ENCODE data around the gene STX8.

The STX8 gene

DNA sequence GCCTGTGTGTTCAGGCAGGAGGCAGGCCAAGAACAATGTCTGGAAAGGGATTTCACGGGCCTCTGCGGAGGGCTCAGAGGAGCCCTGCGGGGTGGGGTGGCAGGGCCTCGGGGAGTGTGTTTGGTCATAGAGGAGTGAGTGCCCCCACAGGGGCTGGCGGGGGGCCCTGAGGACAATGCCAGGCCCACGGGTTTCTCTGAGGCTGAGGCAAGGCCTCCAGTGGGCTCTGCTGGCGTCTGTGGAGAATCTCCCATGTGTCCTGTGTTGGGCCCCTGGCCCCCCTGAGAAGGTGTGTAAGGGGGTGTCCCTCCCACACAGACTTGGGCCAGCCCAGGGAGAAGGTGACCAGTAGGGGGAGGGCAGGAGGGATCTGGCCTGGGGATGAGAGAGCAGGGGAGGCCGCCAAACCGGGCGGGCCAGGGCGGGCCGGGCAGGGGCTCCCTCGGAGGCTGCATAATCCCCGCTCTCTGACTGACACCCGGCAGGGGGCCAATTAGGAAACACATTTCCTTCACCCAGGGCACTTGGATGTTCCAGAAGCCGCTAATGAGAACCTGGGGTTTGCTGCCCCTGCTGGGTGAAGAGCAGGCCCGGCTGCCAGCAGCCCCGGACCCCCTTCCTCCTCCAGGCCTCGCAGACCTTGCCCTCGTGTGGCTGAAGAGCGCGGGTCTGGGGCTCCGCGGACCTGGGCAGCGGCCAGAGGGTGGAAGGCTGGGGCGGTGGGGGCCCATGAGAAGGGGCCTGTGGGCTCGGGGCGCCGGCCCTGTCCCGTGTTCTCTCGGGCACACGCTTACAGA lies 350.1 kb downstream of the STX8 start:
- DNase-seq (ENCODE audit: low read depth), result no peak

DNA sequence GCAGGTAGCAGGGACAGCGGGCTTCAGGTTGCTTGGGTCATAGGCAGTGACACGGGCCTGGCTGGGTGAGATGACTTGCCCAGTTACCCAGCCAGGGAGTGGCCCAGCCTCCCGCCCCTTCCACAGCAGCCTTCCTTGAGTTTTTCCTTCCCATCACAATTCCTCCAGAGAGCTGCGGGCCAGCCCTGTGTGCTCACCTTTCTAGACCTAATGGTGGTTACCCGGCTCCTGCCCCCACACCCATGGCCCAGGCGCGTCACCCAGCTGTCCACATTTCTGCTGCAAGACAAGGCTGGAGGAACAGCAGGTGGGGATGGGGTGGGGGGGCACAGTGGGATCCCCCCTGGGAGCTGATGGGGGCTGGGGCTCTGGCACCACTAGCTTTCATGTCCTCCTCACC lies 351.1 kb downstream of the STX8 start:
- DNase-seq (ENCODE audit: low read depth), result no peak

DNA sequence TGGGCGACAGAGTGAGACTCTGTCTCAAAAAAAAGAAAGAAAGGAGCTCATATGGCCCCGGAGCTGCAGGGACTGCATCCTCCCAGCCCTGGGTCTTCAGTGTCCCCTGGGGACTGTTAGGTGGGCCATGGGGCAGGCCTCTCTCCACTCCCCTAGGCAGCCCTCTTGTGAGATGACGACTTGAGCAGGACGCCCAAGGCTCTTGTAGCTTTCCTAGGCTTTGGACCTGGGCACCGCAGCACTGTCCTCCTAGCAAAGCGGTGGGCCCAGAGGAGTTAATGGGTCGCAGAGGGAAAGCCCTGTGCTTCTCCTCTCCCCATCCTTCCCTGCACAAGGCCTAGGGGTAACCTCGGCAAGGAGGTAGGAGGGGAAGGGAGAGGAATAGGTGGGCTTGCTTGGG lies 352.1 kb downstream of the STX8 start:
- DNase-seq (ENCODE audit: low read depth), result no peak

DNA sequence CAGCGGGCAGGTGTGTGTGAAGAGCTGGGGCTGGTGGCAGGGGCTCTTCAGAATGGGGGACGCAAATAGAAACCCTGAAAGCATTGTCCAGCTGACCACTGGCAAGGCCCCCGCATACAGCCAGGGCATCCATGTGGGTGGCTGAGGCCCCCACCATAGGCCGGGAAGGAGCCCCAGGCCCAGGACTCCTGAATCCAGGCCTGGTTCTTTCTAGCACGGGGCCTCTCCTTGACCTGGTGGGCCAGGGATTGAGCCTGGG lies 353.8 kb downstream of the STX8 start:
- no peak for DNase-seq (ENCODE audit: low read depth)

DNA sequence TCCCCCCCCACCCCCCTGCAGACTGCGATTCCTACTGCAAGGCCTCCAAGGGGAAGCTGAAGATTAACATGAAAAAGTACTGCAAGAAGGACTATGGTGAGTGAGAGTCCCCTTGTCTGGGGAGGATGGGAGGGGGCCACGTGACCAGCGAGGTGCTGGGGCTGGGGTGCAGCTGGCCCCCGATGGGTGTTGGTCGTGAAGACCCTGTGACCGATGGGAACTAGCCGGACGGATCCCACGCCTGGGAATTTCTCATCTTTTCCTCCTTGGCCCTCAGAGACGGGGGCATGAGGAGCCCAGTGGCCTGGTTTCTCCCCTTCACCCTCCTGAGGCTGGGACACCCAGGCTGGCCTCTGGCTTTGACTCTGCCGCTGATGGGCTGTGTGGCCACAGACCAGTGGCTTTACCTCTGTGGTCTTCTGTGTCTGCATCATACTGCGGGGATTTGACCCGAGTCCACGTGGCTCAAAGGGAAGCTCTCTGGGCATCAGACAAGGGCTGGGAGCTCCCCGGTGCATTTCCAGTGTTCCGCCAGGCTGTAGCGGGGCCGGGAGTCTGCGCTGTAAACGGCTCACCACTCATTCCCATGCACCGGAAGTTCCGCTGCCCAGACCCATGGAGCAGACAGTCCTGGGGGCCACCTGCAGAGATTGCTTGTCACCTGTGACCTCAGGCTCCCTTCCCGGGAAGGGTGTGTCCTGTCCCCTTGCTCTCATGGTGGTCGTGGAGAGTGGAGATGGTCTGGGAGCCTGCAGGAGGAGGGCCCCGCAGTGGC lies 354.3 kb downstream of the STX8 start:
- no peak for DNase-seq (ENCODE audit: low read depth)

DNA sequence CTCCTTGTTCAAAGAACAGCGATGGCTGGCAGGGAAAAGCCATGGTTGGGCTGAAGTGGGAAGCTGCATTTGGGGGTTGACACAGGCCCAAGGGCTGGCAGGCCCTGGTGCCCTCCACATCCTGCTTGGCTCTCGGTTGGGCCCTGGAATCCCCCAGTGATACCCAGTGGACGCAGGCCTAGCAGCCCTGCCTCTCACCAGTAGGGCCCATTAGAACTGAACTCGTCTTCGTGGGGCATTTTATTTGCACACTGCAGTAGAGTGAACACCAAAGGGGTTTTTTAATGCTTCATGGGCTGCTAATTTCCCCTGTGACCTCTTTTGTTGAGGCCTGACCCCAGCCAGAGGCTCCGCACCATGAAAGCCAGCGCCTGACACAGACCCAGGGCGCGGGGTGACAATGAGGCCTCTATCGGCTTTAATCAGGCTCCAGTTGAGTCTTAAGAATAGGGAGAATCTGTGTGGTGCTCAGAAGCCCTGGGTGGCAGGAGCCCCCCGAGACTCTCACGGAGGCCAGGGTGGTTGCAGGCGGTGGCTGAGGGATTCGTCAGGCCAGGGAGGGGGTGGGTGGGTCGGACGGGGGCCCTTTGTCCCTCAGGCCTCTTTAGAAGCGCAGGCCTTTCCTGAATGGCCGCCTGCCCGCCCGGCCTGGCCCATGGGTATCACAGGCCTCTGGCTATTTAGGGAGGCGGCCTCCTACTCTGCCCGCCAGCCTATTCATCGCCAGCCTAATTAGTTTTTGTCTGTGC lies 355.0 kb downstream of the STX8 start:
- DNase-seq (ENCODE audit: low read depth), result no peak

DNA sequence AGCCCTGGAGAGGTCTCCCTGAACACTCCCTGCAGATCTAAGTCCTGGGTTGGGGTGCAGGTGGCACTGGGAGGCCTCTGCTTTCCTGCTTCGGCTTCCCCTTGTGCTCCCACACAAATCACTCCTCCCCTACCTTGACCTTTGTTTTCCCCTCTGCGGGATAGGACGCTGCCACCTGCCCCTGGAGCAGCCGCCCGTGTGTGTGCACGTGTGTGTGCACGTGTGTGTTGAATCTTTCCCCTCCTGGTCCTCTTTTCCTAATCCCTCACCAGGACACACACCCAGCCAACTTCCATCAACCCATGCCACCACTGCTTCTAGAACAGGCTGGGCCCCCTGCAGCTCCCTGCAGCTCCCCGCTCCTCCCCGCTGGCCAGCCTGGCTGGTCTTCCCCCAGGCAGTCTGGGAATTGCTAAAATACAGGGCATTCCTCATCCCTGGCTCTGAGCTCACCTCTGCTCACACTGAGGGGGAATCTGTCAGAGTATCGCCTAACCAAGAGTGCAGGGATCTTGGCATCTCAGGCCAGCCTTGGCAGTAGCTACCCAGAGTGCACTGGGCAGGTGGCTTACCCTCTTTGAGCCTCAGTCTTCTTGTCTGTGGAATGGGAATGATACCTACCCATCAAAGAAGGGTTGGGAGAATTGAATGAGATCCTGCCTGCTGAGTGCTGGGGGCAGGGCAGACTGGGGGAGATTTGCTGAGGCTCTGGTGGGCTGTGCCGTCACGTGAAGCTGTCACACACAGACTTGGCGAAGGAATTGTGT lies 355.8 kb downstream of the STX8 start:
- no peak for DNase-seq (ENCODE audit: low read depth)

DNA sequence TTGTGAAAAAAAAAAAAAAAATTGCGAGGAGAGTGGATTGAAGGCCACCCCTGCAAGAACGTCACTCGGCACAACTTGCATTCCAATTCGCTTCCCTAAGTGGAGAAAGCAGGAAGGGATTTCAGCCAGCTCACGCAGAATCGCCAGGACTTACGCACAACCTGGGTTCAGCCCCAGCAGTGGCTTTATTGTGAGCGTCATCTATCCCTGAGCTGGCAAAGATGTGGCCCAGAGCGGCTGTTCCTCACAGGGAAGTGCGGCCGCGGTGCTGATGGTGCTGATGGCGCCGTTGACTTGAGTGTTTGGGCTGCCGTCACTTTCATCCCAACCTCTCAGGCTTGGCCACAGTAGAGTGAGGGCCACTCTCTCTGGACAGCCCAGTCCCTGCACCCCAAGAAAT lies 356.7 kb downstream of the STX8 start:
- no peak for DNase-seq (ENCODE audit: low read depth)

DNA sequence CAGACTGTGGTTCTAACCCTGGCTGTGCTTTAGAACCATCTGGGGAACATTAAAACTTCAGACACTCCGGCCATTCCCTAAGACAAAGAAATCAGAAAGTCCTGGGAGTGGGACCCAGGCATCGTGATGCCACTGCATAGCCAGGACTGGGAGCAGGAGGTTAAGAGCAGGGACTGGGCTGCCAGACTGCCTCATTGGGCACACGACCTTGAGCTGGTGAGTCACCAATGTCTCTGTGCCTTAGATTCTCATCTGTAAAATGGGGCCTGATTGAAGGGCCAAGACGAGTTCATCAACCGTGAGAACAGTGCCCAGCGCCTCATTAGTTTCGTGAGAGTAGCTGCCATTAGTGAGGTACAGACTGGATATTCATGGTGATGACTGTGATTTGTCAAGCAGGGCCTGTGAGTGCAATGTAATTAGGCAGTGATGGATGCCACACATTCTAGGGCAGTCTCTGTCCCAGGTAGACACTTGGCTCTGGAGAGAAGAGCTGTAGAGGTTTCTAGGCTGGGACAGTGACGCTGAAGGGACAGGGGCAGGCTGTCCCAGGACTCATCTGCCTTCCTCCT lies 357.5 kb downstream of the STX8 start:
- no peak for DNase-seq (ENCODE audit: low read depth)

DNA sequence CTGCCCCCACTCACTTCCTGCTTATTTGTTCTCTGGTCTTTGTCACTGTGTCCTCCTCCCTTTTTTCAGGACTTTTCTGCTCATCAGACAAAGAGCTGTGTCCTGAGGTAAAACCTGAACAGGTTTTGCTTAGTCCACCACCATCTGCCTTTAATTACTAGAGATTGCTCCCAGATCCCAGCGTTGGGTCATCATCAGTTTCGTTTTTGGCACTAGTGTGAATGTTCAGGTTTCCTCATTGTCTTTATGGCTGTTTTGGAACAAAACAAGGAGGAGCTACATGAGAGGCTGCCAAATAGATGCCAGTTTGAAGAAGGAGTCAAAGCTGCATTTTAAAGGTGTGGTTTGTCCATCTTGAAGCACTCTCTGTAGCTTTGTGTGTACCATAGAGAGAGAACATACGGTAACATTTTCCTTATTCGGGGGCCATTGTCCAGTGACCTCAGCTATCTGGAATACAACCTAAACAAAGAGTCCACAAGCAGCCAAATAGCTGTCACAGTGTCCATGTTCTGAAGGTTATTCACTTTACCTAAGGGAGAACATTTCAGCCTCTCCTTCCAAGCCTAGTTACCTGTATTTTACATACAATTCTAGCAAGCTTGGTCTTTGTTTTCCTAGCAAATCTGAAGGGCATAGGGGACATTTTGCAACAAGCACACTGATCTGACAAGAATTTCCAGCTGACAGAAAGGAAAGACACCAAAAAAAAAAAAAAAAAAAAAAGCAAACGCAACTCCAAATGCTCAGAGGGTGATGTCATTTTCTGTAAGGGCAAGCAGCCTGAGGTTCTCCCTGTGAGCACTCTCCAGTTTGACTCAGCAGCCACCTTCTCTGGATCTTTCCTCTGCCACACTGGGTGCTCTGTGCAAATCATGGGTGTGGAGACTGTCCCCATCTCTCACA lies 358.2 kb downstream of the STX8 start:
- no peak for DNase-seq (ENCODE audit: low read depth)

DNA sequence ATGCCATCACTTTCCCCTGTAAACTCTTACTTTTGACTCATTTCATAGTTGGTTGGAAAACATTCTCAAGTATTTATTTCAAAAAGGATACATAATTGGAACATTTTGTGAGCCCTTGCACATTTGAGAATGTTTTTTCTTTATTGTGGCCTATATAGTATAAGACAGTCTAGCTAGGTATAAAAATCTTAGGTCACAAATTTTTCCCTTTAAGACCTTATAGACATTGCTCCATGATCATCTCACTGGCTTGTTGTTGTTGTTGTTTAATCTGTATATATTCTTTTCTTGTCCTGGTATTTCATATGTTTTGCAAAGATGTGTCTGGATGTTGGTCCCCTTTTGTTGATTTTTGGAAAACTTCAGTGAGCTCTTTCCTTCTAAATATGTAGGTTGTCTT lies 360.2 kb downstream of the STX8 start:
- no peak for DNase-seq (ENCODE audit: low read depth)

DNA sequence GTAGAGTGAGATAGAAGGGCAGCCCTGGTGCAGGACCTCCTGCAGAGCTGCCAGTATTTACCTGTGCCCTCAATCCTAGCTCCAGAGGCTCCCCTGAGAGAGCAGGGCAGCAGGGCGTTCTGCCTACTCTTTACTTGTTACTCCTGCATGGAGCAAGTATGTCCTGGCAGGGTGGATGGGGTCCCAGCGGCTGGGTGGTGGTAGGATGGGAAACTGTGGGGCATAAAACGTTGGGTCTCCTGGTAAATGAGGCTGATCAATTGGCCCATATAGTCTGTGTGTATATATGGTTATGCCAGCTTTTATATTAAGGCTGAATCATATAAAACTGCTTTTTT lies 362.3 kb downstream of the STX8 start:
- DNase-seq (ENCODE audit: low read depth), result no peak

DNA sequence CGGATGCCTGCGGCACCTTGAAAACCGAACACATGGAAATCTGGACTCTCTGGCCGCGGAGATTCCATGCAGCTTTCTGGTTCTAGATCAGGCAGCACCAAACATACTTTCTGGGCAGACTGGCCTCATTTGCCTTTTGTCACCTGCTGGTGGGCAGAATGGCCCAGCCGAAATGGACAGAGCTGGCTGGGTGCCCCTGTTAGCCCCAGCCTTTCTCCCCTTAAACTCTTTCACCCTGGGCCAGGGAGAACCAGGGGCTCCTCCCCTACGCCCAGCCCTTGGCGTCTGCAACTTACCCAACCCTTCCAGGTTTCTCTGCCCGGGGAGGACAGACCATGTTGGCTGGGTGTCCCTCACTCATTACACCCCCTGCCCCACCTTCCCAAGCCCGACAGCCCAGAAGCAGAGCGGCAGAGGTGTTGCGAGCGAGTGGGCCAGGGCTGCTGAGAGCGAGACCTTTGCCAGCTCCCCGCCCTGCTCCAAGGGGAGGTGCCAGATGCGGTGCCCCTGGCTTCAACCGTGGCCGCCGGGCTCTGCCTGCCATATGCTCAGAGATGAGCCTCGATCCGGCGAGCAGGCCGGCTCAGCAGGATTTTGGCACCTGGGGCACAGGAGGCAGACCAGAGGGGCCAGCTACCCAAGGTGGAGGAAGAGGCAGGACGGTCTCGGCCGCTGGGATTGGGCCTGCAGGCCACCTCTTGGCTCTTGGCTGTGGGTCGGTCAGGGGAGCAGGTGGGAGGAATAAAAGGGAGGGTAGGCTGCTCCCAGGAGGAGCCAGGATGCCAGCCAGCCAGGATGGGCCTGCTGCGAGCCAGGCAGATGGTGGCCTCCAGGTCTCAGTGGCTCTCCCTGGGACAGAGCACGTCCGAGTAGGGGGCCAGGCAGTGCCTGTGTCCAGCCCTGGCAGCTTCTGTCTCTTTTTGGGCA lies 363.0 kb downstream of the STX8 start:
- no peak for DNase-seq (ENCODE audit: low read depth)

DNA sequence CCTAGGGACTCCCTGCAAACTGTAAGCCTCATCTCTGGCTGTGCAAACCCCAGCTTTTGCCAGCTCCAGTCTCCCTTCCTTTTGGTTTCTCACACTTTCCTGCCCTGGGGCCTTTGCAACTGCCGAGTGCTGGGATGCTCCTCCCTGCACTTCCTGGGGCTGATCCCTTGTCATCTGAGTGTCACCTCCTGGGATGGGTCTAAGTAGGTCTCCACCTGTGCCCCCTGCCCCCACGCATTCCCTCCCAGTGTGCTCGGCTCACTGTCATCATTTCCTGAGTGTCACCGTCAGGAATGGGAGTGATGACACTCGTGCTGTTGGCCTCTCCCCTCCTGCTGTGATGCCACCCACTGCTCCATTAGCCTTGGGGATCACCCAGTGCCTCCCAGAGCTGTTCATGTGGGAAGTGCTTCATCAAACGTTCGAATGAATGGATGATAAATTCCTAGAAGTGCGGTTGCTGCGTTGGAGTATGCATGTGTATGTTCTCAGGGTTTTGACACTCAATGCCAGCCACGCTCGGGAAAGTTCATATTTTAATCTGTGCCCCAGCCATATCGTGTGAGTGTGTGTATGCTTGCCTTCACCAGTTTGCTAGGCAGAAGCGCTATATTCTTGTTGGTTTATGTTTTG lies 364.4 kb downstream of the STX8 start:
- no peak for DNase-seq (ENCODE audit: low read depth)

DNA sequence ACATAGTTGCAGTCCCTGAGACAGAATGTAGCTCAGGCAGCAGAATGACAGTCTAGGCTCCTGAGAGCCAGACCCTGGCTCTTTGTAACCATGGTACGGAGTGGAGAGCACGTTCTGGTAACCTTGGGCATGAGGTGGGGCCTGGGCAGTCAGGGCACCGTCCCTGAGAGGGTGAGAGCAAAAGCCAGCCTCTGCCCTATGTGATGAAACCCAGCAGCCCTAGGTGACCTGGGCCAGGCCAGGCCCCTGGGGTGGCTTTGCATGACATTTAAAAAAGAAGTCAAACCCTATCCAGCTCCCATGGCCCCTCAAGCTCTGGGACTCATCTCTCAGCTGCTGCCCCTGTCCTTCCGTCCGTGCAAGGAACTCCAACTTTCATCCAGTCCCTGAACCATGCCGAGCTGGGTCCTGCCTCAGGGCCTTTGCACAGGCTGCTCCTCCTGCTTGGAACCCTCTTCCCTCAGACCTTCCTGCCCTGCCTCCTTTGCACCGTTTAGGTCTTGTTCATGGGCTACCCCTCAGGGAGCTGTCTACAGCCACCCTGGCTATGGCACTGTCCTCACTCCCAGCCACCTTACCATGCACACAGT lies 365.7 kb downstream of the STX8 start:
- DNase-seq (ENCODE audit: low read depth), result no peak

DNA sequence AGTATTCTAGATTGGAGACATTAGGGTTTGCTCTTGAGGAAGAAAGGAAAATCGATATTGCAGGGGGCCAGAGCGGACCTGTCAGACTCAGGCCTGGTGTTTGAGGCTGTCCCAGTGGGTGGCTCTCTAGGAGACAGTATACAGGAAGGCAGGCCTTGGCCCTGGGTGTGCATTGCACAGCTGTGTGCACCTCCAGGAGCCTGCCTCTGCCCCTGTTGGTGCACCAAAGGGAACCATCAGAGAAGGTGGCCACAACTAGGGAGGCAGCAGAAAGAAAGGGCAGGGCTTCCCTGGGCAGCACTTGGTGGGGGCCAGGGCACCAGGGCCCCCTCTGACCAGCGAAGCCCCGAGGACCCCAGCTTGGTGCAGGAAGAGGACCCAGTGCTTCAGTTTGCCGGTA lies 366.3 kb downstream of the STX8 start:
- DNase-seq (ENCODE audit: low read depth), result no peak

DNA sequence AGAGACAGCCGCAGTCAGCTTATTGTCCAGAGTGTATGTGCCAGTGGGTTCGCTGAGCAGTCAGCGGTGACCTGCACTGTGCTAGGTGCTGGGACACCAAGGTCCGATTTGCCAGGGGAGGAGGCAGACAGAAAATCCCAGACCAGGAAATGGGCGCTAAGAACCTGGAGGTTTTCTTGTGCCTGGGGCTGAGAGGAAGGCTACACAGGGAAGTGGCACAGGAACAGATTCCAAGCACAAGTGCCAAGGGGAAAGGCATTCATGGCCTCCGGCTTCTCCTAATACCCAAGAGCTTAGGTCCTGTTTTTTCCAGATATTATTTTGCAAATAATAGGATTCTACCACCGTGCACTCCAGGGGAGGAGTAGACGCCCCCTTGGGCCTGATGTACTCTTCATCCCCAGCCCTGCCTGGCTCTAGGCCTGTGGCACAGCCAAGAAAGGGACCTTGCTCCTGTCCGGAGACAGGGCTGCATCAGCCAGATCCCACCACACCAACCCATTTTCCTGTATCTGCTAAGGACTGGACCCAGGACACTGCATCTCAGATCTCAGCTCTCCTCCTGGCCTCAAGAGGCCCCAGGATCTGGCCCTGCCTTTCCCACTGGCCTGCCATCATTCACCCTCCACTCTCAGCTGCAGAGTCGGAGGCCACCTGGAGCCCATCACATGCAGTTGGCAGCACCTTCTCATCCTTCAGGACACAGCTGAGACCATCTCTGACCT lies 367.1 kb downstream of the STX8 start:
- no peak for DNase-seq (ENCODE audit: low read depth)

DNA sequence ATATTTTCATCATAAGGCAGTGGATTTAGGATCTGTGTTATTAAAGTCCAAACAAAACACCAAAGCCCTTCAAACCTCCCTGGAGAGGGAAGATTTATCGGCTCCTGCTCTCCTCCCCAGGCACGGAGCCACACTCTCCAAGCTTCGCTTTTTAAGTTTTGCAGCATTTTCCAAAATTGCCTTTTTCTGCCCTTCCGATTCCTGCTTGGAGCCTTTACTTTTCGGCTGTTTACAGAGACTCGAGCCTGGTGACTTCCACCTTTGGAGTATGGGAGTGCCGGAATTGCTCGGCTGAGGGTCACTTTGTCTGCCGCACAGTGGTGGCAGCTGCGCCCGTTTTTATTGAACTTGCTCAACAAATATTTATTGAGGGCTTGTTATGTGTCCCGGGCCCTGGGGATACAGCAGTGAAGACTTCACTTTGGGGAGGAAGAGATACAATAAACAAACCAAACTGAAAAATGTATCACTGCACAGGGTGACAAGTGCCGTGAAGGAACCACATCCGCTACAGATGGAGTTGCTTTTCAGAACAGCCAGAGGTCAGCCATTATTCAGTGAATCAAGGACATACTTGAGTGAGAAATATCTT lies 368.8 kb downstream of the STX8 start:
- DNase-seq (ENCODE audit: low read depth), result no peak
